HepG2 (cell line): Measurements from ENCODE around the gene UBB. TPM values are rescaled to one million over a fixed set of nuclear protein-coding genes. Genes with fewer than 3 reads are reported as not detected.

Experiments
- ATAC-seq: fragments of 200-7000 bp; cut with Tn5 transposase; 3 replicates; pipeline ENCODE4 v1.9.1; 2020; ENCODE audit warnings: mild to moderate bottlenecking, moderate library complexity
- BruUV-seq: library from RNA; stranded (reverse); fragments of 400-500 nt; replicated peaks from 2 replicates; lab custom pipeline; 2021; lab: Mats Ljungman, UMichigan
- CTCF ChIA-PET: fragments of 300-600 bp; formaldehyde crosslinking; extraction: SDS; loops from one replicate; lab custom pipeline; 2021; ENCODE audit warnings: low total read pairs, inconsistent platforms, low intra/inter-chr PET ratio; lab: Yijun Ruan, JAX
- POLR2A ChIA-PET: fragments of 350-600 bp; sonication (Branson Sonifier 250); formaldehyde crosslinking; loops from one replicate; lab custom pipeline; 2020; ENCODE audit warnings: antibody characterized with exemption, inconsistent platforms; lab: Yijun Ruan, JAX
- DNase-seq: peaks from one replicate; pipeline ENCODE4 v3.0.0-alpha.2; 2015; ENCODE audit warnings: low spot score
- FAIRE-seq: peaks from 3 replicates; lab custom pipeline; 2011; peaks lifted over from hg19 to GRCh38; lab: Jason Lieb, UNC
- H2AFZ ChIP-seq: one replicate; pipeline ENCODE4 v1.6.1; 2011; ENCODE audit warnings: low read length, inconsistent platforms
- H3K27ac ChIP-seq: fragments of 300-600 bp; 3 replicates; pipeline ENCODE4 v1.8.0; 2011; ENCODE audit warnings: mixed run types, mild to moderate bottlenecking, mixed read lengths, low read length, inconsistent platforms; ENCODE audit not compliant: insufficient read depth; ENCODE audit errors: extremely low read length
- H3K27me3 ChIP-seq, 2 experiments: fragments of 200-600 bp in 1 of 2; 2 replicates in 1 of 2; 3 replicates in 1 of 2; pipeline versions ENCODE4 v1.6.0 to v1.8.0; 2011; ENCODE audit warnings: low read length in 2 of 2, mild to moderate bottlenecking in 2 of 2, moderate library complexity in 2 of 2, inconsistent platforms in 1 of 2; ENCODE audit not compliant: insufficient read depth in 2 of 2, control insufficient read depth in 1 of 2
- H3K36me3 ChIP-seq, 2 experiments: fragments of 200-600 bp in 1 of 2; replicated peaks in 1 of 2; 2 replicates in 1 of 2; 3 replicates in 1 of 2; pipeline versions ENCODE4 v1.5.1 to v1.8.0; 2011; ENCODE audit warnings: low read length in 2 of 2, inconsistent platforms in 1 of 2; ENCODE audit not compliant: insufficient read depth in 2 of 2, control insufficient read depth in 1 of 2
- H3K4me1 ChIP-seq: 2 replicates; pipeline ENCODE4 v1.5.1; 2012; ENCODE audit warnings: low read length, inconsistent platforms; ENCODE audit not compliant: insufficient read depth
- H3K4me2 ChIP-seq: 2 replicates; pipeline ENCODE4 v1.6.0; 2011; ENCODE audit warnings: low read depth, low read length, inconsistent platforms
- H3K4me3 ChIP-seq, 3 experiments: fragments of 200-600 bp in 1 of 3; sonication (generic), shearing (Covaris generic) in 1 of 3; replicated peaks in 1 of 3; 2 replicates each; pipeline ENCODE4 v1.5.1; 2011 to 2016; ENCODE audit warnings: low read length in 3 of 3, inconsistent platforms in 2 of 3, low read depth in 2 of 3, mild to moderate bottlenecking in 2 of 3, control low read depth in 1 of 3, mixed read lengths in 1 of 3; ENCODE audit not compliant: insufficient read depth in 1 of 3
- H3K79me2 ChIP-seq: one replicate; pipeline ENCODE4 v1.6.1; 2011; ENCODE audit warnings: low read length, inconsistent platforms; ENCODE audit not compliant: insufficient read depth
- H3K9ac ChIP-seq: 2 replicates; pipeline ENCODE4 v1.6.0; 2011; ENCODE audit warnings: mild to moderate bottlenecking, low read depth, low read length, inconsistent platforms; ENCODE audit not compliant: insufficient read depth
- H3K9me3 ChIP-seq: 2 replicates; pipeline ENCODE4 v1.5.1; 2012; ENCODE audit warnings: mild to moderate bottlenecking, low read length
- H4K20me1 ChIP-seq: 2 replicates; pipeline ENCODE4 v1.6.0; 2011; ENCODE audit warnings: inconsistent platforms, mild to moderate bottlenecking, low read length, moderate library complexity; ENCODE audit not compliant: insufficient read depth
- CREB1 ChIP-seq, 2 experiments: fragments of 450-650 bp in 1 of 2; IDR thresholded peaks; 2 replicates each; pipeline ENCODE4 v1.6.1; 2016 to 2017; ENCODE audit warnings: control low read depth in 1 of 2, mild to moderate bottlenecking in 1 of 2, missing compliant biosample characterization in 1 of 2, missing genetic modification characterization in 1 of 2
- DR1 ChIP-seq: sonication (generic); formaldehyde crosslinking; IDR thresholded peaks from 2 replicates; pipeline ENCODE4 v1.8.0; 2021; ENCODE audit warnings: mild to moderate bottlenecking, missing genetic modification reagents, inconsistent platforms
- EZH2 ChIP-seq: conservative IDR thresholded peaks from 2 replicates; pipeline ENCODE4 v1.6.1; 2012; ENCODE audit warnings: mild to moderate bottlenecking, low read depth, low read length, moderate library complexity
- KLF11 ChIP-seq: IDR thresholded peaks from 2 replicates; pipeline ENCODE4 v1.6.1; 2016; ENCODE audit warnings: missing compliant biosample characterization
- NCOA1 ChIP-seq: sonication (generic); formaldehyde crosslinking; IDR thresholded peaks from 2 replicates; pipeline ENCODE4 v1.9.0; 2021; ENCODE audit warnings: missing genetic modification reagents
- PAWR ChIP-seq: sonication (generic); formaldehyde crosslinking; IDR thresholded peaks from 2 replicates; pipeline ENCODE4 v1.4.0; 2020; ENCODE audit warnings: missing genetic modification reagents, mild to moderate bottlenecking, borderline replicate concordance
- POLR2AphosphoS2 ChIP-seq: IDR thresholded peaks from 2 replicates; pipeline ENCODE4 v1.6.1; 2011; ENCODE audit warnings: low read depth, low read length, improper control_type of control experiment
- U2AF2 ChIP-seq: fragments of 200-400 bp; formaldehyde crosslinking; IDR thresholded peaks from 2 replicates; pipeline ENCODE4 v1.6.1; 2017; ENCODE audit warnings: low read depth, mild to moderate bottlenecking, low read length
- ZNF30 ChIP-seq: sonication (generic); formaldehyde crosslinking; IDR thresholded peaks from 2 replicates; pipeline ENCODE4 v1.5.0; 2020; ENCODE audit warnings: mild to moderate bottlenecking, missing genetic modification reagents
- ZNF331 ChIP-seq: sonication (generic); formaldehyde crosslinking; IDR thresholded peaks from 2 replicates; pipeline ENCODE4 v1.4.0; 2020; ENCODE audit warnings: missing genetic modification reagents
- WGBS: methylation state at CpG from one replicate; pipeline ENCODE4 v1.1.6; 2017; ENCODE audit warnings: low lambda C conversion rate; 5-methylcytosine and 5-hydroxymethylcytosine counted together
- in situ Hi-C: cut with HindIII; loops from 2 replicates; pipeline ENCODE4 v1.10.0; 2017; ENCODE audit warnings: low pct_unique_long_range_greater_than_20kb; ENCODE audit not compliant: extremely low pct_ligation_motif_present
- intact Hi-C: fragments of 100-400 bp; cut with micrococcal nuclease; formaldehyde crosslinking; loops from one replicate; pipeline ENCODE4 v1.10.0; 2022; ENCODE audit not compliant: unreplicated experiment
- polyA plus RNA-seq, 8 experiments: library from polyadenylated mRNA; depleted of rRNA in 3 of 8; stranded (reverse) in 7 of 8; unstranded in 1 of 8; fragments of >200 nt; fragmentation: Illumina TruSeq in 4 of 8; extraction: Trizol in 4 of 8; gene quantifications; 2 replicates each; pipeline versions ENCODE4 v1.2.1 to v1.2.3, GENCODE V29; 2011 to 2016; ENCODE audit warnings: low read depth in 4 of 8, missing spikeins in 1 of 8, mixed read lengths in 1 of 8; ENCODE audit not compliant: insufficient read depth in 1 of 8
- total RNA-seq, 5 experiments: library from RNA; depleted of rRNA; stranded (reverse); fragments of >200 nt; fragmentation: Illumina TruSeq; extraction: Trizol; gene quantifications; 2 replicates each; pipeline ENCODE4 v1.2.3, GENCODE V29; 2016; ENCODE audit warnings: low read depth in 1 of 5
- TF ChIP-seq, protein P1 (sequence below): sonication (generic); formaldehyde crosslinking; IDR thresholded peaks from 2 replicates; pipeline ENCODE4 v1.4.0; 2020; ENCODE audit warnings: missing genetic modification reagents
- TF ChIP-seq, protein P2 (sequence below): sonication (generic); formaldehyde crosslinking; IDR thresholded peaks from 2 replicates; pipeline ENCODE4 v1.4.0; 2020; ENCODE audit warnings: missing genetic modification reagents
- TF ChIP-seq, protein P3 (sequence below): sonication (generic); formaldehyde crosslinking; conservative IDR thresholded peaks from 2 replicates; pipeline ENCODE4 v1.8.0; 2022; ENCODE audit warnings: missing genetic modification reagents
- TF ChIP-seq, protein P4 (sequence below): sonication (generic); formaldehyde crosslinking; IDR thresholded peaks from 2 replicates; pipeline ENCODE4 v1.8.0; 2022; ENCODE audit warnings: mild to moderate bottlenecking, missing genetic modification reagents, borderline replicate concordance
- TF ChIP-seq, protein P5 (sequence below): sonication (generic); formaldehyde crosslinking; IDR thresholded peaks from 2 replicates; pipeline ENCODE4 v1.5.0; 2020; ENCODE audit warnings: missing genetic modification reagents

Gene UBB
- total and polyA plus RNA-seq, 2 of the 13 experiments (the other 11 are each of a cell fraction or from before 2014, with no cell fraction given): 1,130 to 2,066 TPM

DNA sequence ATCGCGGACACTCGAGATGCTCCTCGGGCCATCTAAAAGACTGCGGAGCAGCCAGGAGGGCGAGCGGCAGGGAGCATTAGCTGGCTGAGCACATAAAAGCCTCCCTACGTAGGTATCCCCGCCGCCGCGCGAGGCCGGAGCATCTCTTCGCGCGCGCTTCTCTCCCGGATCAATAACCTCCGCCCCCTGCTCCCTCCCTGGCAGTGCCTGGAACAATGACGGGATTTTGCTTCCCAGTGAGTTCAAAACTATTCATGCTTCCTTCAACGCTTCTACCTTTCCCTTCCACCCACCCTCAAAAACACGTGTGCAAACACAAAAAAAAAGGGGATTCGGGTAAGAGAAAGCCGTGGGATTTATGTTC is 28.6 kb upstream of the UBB start:
- Histone ChIP-seq H3K36me3 (peaks cover 10 to 21% of the 10 kb centered on the region in 2 experiments), H3K4me1 (peaks cover 37% of the 10 kb centered on the region), H3K27ac (peak overlapping the region; percentile 94), H3K4me2 (peak overlapping the region; percentile 75), H3K9me3 (no peaks in the 10 kb centered on the region), H3K79me2 (peaks cover 36% of the 10 kb centered on the region), H2AFZ (no peak overlapping the region), H4K20me1 (peaks cover 12% of the 10 kb centered on the region), H3K9ac (peak overlapping the region; percentile 99), H3K27me3 (no peaks in the 10 kb centered on the region), H3K4me3 (peak overlapping the region; percentile 85 to 89 (median 87))
- no TSS peak for BruUV-seq
- WGBS: 1% methylated on average over 10 of the region's 25 CpGs
- ChIA-PET CTCF (no interaction called here), POLR2A (interaction anchor here (0.7 to 7.3 kb wide), 18 partner anchors 9 to 184 kb away, joined by 3 to 68 read pairs (median 12); partner anchors contain the start of genes NCOR1, PIGL and UBB)
- ATAC-seq (peak; percentile 85), DNase-seq (peak; percentile 78), FAIRE-seq (no peak)
- intact Hi-C loops (loop anchor here (1.0 to 5.0 kb wide), 3 partner anchors 40 to 135 kb away; partner anchors contain the start of genes NCOR1 and PIGL), in situ Hi-C loops (loop anchor here (5.0 kb wide), 1 partner anchor 65 kb away; no protein-coding TSS in a partner anchor)
- TF ChIP-seq, protein P1, sequence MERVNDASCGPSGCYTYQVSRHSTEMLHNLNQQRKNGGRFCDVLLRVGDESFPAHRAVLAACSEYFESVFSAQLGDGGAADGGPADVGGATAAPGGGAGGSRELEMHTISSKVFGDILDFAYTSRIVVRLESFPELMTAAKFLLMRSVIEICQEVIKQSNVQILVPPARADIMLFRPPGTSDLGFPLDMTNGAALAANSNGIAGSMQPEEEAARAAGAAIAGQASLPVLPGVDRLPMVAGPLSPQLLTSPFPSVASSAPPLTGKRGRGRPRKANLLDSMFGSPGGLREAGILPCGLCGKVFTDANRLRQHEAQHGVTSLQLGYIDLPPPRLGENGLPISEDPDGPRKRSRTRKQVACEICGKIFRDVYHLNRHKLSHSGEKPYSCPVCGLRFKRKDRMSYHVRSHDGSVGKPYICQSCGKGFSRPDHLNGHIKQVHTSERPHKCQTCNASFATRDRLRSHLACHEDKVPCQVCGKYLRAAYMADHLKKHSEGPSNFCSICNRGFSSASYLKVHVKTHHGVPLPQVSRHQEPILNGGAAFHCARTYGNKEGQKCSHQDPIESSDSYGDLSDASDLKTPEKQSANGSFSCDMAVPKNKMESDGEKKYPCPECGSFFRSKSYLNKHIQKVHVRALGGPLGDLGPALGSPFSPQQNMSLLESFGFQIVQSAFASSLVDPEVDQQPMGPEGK: peak; percentile 54
- TF ChIP-seq ZNF331 (CRISPR knock-in tag): peak; percentile 59
- TF ChIP-seq, protein P2, sequence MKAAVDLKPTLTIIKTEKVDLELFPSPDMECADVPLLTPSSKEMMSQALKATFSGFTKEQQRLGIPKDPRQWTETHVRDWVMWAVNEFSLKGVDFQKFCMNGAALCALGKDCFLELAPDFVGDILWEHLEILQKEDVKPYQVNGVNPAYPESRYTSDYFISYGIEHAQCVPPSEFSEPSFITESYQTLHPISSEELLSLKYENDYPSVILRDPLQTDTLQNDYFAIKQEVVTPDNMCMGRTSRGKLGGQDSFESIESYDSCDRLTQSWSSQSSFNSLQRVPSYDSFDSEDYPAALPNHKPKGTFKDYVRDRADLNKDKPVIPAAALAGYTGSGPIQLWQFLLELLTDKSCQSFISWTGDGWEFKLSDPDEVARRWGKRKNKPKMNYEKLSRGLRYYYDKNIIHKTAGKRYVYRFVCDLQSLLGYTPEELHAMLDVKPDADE: no peak
- TF ChIP-seq ZNF30 (CRISPR knock-in tag): peak; percentile 79; the same call in 1 of the 2 replicates
- TF ChIP-seq EZH2: no peak
- TF ChIP-seq, protein P3, sequence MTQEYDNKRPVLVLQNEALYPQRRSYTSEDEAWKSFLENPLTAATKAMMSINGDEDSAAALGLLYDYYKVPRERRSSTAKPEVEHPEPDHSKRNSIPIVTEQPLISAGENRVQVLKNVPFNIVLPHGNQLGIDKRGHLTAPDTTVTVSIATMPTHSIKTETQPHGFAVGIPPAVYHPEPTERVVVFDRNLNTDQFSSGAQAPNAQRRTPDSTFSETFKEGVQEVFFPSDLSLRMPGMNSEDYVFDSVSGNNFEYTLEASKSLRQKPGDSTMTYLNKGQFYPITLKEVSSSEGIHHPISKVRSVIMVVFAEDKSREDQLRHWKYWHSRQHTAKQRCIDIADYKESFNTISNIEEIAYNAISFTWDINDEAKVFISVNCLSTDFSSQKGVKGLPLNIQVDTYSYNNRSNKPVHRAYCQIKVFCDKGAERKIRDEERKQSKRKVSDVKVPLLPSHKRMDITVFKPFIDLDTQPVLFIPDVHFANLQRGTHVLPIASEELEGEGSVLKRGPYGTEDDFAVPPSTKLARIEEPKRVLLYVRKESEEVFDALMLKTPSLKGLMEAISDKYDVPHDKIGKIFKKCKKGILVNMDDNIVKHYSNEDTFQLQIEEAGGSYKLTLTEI (CRISPR knock-in tag): no peak
- TF ChIP-seq, protein P4, sequence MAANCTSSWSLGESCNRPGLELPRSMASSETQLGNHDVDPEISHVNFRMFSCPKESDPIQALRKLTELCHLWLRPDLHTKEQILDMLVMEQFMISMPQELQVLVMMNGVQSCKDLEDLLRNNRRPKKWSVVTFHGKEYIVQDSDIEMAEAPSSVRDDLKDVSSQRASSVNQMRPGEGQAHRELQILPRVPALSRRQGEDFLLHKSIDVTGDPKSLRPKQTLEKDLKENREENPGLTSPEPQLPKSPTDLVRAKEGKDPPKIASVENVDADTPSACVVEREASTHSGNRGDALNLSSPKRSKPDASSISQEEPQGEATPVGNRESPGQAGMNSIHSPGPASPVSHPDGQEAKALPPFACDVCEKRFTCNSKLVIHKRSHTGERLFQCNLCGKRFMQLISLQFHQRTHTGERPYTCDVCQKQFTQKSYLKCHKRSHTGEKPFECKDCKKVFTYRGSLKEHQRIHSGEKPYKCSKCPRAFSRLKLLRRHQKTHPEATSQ (CRISPR knock-in tag): no peak
- no peak for TF ChIP-seq PAWR (CRISPR knock-in tag)
- no peak for TF ChIP-seq U2AF2
- TF ChIP-seq, protein P5, sequence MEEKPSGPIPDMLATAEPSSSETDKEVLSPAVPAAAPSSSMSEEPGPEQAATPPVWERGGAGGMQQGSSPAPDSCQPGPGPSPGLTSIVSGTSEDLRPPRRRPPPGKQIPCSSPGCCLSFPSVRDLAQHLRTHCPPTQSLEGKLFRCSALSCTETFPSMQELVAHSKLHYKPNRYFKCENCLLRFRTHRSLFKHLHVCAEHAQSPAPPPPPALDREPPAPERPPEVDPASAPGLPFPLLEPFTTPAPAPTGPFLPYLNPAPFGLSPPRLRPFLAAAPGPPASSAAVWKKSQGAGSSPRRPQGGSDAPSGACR (CRISPR knock-in tag): peak; percentile 76; the same call in 1 of the 2 replicates
- no peak for TF ChIP-seq KLF11 (CRISPR knock-in tag)
- peak; percentile 49; the same call in 1 of the 2 replicates for TF ChIP-seq CREB1 (IDR thresholded peaks at IDR 0.05)
- TF ChIP-seq CREB1 (CRISPR knock-in tag; IDR thresholded peaks at IDR 0.05): peak; percentile 50; the same call in 1 of the 2 replicates
- 0 out of 2 replicates have a peak, but pooled peaks have one; percentile 62 for TF ChIP-seq DR1
- TF ChIP-seq NCOA1 (CRISPR knock-in tag): 0 out of 2 replicates have a peak, but pooled peaks have one; percentile 82
- TF ChIP-seq POLR2AphosphoS2: no peak
